ENCODE results near the gene DDB1.

DNA sequence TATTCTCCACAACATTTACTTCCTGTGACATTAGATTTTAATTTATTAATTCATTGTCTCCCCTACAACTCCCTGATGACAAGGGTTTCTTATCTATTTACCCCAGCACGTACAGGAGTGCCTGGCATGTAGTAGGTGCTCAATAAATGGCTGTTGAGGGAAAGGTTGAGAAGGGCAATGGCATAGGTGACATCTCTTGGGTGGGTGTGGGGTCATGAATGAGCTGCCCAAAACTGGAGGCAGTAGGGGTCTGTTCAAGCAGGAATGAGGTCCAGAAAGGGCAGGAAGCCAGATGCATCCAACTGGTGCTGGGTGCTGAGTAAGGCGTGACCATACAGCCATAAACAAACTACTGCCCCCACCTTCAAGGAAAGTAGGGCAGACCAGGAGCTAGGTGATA, 40.5 kb downstream of the DDB1 start:
- TF ChIP-seq EZH2phosphoT487 (IDR thresholded peaks at IDR 0.05; ENCODE audit: borderline replicate concordance, low read length): no peak
- TF ChIP-seq, protein P1, sequence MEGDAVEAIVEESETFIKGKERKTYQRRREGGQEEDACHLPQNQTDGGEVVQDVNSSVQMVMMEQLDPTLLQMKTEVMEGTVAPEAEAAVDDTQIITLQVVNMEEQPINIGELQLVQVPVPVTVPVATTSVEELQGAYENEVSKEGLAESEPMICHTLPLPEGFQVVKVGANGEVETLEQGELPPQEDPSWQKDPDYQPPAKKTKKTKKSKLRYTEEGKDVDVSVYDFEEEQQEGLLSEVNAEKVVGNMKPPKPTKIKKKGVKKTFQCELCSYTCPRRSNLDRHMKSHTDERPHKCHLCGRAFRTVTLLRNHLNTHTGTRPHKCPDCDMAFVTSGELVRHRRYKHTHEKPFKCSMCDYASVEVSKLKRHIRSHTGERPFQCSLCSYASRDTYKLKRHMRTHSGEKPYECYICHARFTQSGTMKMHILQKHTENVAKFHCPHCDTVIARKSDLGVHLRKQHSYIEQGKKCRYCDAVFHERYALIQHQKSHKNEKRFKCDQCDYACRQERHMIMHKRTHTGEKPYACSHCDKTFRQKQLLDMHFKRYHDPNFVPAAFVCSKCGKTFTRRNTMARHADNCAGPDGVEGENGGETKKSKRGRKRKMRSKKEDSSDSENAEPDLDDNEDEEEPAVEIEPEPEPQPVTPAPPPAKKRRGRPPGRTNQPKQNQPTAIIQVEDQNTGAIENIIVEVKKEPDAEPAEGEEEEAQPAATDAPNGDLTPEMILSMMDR (IDR thresholded peaks at IDR 0.05; ENCODE audit: low read depth, low read length, poor library complexity, severe bottlenecking): no peak
